CD4-positive, alpha-beta T cell treated with Interleukin-10 for 1 hour (primary cell): ENCODE measurements around the gene NUP62.

ENCODE experiments used
- DNase-seq: peaks from one replicate; pipeline ENCODE4 v3.0.0-alpha.2; 2020

The NUP62 gene

DNA sequence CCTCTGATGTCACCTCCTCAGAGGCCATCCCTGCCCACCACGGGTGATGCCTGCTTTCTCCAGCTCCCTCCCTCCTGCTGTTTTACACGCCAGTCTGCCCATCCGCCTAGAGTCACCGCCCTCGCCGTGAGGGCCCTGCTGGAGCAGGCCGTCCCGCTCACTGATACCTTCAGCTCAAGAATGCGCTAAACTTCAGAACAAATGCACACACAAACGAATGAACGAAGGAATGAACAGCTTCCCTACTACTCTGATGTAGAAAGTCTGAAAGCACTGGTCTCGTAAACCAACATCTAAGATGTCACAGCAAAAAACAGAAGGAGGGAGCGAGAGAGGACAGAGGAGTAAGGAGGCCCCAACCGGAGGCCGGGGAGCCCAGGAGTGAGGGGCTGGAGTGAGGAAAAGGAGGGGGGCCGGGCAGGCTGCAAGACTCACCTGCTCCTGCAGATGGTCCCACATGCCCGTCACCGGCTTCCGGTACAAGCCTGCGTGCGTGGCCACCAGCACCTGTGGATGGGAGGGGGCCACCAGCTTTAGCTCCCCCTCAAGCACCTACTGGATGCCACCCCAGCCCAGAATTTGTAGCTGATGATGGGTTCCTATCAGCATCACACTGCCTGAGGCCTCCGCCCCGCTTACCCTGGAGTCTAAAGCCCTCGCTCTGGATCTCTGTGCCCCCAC is 65.9 kb downstream of the NUP62 start:
- no peak for DNase-seq

DNA sequence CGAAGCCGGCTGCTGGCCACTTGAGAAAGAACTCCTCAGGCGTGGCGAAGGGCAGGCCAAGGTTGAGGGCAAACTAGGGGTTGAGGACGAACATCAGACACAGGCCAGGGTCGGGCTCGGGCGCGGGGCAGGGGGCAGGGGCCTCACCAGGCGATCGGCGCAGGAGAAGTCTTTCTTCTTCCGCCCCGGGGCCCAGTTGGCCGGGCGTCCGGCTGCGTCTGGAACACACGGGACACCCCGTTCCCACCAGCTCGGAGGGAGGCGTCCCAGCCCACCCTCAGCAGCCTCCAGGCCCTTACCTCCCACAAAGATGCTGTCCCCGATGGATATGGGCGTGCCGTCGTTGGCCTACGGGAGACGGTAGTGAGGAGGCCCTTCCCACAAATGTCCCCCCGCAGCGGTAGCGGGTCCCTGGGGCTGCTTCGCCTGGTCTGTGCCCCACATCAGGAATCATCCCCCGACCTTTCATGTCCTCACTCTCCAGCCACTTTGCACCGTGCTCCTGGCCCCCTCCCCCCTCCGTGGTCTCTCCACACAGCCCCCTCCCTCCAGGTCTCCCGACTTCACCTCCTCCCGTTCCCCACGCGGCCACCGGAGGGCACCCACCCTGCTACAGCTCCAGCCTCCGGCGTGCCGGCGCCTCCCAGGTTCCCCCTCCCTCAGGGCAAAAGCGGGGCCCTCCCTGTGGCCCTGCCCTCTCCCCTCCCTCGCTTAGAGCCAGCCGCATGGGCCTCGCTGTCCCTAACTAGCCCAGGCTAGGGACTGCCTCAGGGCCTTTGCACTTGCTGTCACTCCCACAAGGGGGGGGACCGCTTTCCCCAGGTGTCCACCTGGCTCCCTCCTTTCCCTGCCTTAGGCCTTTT is 66.7 kb downstream of the NUP62 start:
- DNase-seq: no peak

DNA sequence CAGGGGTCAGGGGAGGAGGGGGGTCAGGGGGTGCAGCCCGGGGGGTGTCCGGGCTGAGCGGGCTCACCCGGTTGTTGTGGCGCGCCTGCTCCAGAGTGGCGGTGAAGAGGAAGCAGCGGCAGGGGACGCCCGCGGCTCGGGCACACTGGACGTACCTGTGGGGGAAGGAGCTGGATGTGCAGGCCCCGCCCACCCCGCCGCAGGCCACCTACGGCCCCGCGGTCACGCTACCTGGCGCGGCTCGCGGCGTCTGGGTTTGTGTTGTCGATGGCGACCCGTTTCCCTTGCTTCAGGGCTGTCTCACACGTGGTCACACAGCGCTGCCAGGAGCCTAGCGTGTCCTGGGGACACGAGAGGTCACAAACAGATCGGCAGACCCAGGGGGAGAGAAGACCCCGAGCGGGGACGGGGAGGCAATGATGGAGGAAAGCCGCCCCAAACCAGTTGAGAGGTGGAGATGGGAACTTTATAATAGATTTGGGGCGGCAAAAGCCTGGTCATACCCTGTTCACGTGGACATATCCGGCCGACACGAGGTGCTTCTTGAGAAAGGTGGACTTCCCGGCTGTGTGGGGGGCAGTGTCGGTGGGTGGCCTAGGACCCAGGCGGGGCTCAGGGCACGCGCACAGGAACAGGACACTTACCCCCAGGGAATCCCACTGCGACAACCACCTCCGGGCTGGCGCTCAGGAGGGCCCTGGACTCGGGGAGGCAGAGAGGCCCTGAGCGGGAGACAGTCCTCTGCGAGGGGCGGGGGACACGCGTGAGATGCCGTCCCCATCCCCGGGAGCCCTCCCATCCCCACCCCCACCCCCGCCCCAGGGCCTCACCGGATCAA is 67.5 kb downstream of the NUP62 start:
- no peak for DNase-seq

GRCh38 chr19:49861107-49861506 is 68.2 kb downstream of the NUP62 start:
- DNase-seq: no peak

- DNase-seq: no peak
These were observed 68.8 kb downstream of the NUP62 start for GRCh38 chr19:49860336-49861102.

- DNase-seq: no peak
These were observed 69.5 kb downstream of the NUP62 start for GRCh38 chr19:49859682-49860335.

DNA sequence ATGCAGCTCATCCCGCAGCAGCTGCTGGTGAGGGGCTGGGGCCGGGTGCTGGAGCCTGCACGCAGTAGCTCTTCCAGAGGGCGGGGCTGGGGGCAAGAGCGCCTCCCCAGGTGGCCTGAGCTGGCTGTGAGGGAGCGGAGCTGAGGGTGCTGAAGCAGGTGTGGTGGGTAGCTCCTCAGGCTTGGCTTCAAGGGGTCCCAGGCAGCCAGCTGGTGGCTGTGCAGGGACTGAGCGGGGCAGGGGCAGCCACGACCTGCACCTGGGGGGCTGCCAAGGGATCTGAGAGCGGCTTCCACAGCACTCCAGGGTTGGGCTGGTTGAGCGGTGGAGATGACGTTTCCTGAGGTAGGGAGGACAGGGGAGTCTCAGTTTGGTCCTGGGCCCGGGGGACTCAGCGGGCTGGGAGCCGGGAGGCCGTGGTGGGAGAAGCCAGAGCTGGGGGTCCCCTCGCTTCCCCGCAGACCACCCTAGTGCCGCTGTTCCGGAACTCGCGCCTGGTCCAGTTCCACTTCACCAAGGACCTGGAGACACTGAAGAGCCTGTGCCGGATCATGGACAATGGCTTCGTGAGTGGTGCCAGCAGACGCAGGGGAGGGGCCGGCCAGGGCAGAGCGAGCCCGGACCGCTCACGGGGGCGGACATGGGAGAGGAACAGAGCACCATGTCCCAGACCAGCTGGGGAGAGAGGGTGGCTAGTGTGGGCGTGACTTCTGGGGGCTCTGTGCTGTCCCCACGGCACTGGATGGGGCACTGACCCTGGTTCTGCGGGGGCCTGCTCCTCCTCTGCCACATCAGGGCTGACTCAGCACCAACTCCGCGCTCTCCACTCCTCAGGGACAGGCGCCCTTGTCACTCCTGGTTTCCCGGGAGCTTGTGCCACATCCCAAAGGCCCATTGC is 71.0 kb downstream of the NUP62 start:
- DNase-seq: no peak

- no peak for DNase-seq
These were observed 71.5 kb downstream of the NUP62 start for GRCh38 chr19:49857838-49858087.

DNA sequence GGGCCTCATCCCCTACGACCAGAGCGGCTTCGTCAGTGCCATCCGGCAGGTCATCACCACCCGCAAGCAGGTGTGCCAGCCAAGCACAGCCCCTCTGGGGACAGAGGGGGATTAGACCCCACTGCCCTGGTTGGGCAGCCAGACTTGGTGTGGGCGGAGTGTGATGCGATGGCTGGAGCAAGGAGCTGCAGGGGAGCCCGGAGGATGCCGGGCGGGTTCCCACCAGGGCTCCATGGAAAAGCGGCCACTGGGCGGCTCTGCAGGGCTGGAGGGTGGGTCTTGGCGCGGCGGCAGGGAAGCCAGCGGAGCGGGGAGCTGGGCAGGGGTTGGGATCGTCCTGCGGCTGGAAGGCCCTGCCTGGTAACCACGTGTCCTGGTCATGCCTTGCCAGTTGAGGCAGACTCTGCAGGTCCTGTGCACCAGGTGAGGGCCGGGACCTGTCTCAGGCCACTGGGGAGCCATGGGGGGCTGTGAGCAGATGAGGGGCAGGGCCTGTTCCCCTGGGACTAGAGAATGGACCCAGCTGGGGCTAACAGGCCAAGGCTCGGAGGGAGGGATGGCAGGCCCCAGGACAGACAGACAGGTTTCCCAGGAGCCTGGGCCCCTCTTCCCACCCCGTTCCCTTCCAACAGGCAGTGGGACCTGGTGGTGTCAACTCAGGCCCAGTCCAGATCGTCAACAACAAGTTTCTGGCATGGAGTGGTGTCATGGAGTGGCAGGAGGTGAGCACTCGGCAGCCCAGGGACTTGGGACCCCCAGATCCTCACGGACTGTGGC is 72.1 kb downstream of the NUP62 start:
- no peak for DNase-seq
